CD14-positive monocyte (primary cell): ENCODE results near the gene APOD. TPM values are rescaled to one million over a fixed set of nuclear protein-coding genes. Genes with fewer than 3 reads are reported as not detected.

Experiments used
- DNase-seq, 3 donors: peaks; one replicate each; pipeline ENCODE4 v3.0.0-alpha.2; 2011 to 2022
- H2AFZ ChIP-seq: 2 replicates; pipeline ENCODE4 v1.6.0; 2012; ENCODE audit warnings: mild to moderate bottlenecking, low read depth, low read length, inconsistent platforms; ENCODE audit not compliant: insufficient read depth, poor library complexity, severe bottlenecking
- H3K27ac ChIP-seq, 2 donors: 1 replicate in 1 of 2; 2 replicates in 1 of 2; pipeline ENCODE4 v1.5.1; 2012 to 2013; ENCODE audit warnings: low read length in 2 of 2, control low read depth in 1 of 2, inconsistent platforms in 1 of 2, low read depth in 1 of 2, mild to moderate bottlenecking in 1 of 2
- H3K27me3 ChIP-seq, 2 donors: one replicate each; pipeline versions ENCODE4 v1.6.0 to v1.6.1; 2011 to 2013; ENCODE audit warnings: low read length in 2 of 2; ENCODE audit not compliant: control insufficient read depth in 2 of 2, insufficient read depth in 2 of 2
- H3K36me3 ChIP-seq, 2 donors: replicated peaks in 1 of 2; 1 replicate in 1 of 2; 2 replicates in 1 of 2; pipeline versions ENCODE4 v1.5.1 to v1.6.1; 2012 to 2013; ENCODE audit warnings: low read length in 2 of 2, control low read depth in 1 of 2, inconsistent platforms in 1 of 2, mild to moderate bottlenecking in 1 of 2; ENCODE audit not compliant: insufficient read depth in 2 of 2, control insufficient read depth in 1 of 2
- H3K4me1 ChIP-seq, 2 donors: 1 replicate in 1 of 2; 2 replicates in 1 of 2; pipeline versions ENCODE4 v1.5.1 to v1.6.1; 2012 to 2013; ENCODE audit warnings: low read length in 2 of 2, control low read depth in 1 of 2, inconsistent platforms in 1 of 2, mild to moderate bottlenecking in 1 of 2, moderate library complexity in 1 of 2; ENCODE audit not compliant: insufficient read depth in 2 of 2, control insufficient read depth in 1 of 2
- H3K4me2 ChIP-seq: replicated peaks from 2 replicates; pipeline ENCODE3; 2012; ENCODE audit warnings: low read length, moderate library complexity, mild to moderate bottlenecking; ENCODE audit not compliant: poor library complexity, severe bottlenecking; ENCODE audit errors: extremely low read depth
- H3K4me3 ChIP-seq, 3 experiments: fragments of 200-600 bp in 1 of 3; sonication (generic) in 1 of 3; replicated peaks in 1 of 3; 1 replicate in 2 of 3; 2 replicates in 1 of 3; pipeline ENCODE4 v1.5.1; 2011 to 2013; ENCODE audit warnings: low read length in 3 of 3, mild to moderate bottlenecking in 3 of 3, control low read depth in 2 of 3, low read depth in 2 of 3, inconsistent platforms in 1 of 3, moderate library complexity in 1 of 3
- H3K79me2 ChIP-seq: 2 replicates; pipeline ENCODE4 v1.6.0; 2012; ENCODE audit warnings: mild to moderate bottlenecking, control low read depth, inconsistent platforms, low read length, moderate library complexity; ENCODE audit not compliant: insufficient read depth
- H3K9ac ChIP-seq: 2 replicates; pipeline ENCODE4 v1.6.0; 2017; ENCODE audit warnings: low read length, mild to moderate bottlenecking; ENCODE audit not compliant: insufficient read depth, poor library complexity, severe bottlenecking
- H3K9me3 ChIP-seq, 2 donors: replicated peaks in 1 of 2; 1 replicate in 1 of 2; 2 replicates in 1 of 2; pipeline versions ENCODE4 v1.5.1 to v1.6.1; 2012 to 2013; ENCODE audit warnings: low read length in 2 of 2, control low read depth in 1 of 2; ENCODE audit not compliant: control insufficient read depth in 1 of 2, insufficient read depth in 1 of 2
- H4K20me1 ChIP-seq: 2 replicates; pipeline ENCODE4 v1.6.0; 2012; ENCODE audit warnings: mild to moderate bottlenecking, low read length, control low read depth, moderate library complexity; ENCODE audit not compliant: insufficient read depth
- H3K27ac Mint-ChIP-seq, 7 donors: one replicate each; pipeline ENCODE4 v1.8.0; 2020; ENCODE audit warnings: mild to moderate bottlenecking in 7 of 7, mixed read lengths in 7 of 7, moderate library complexity in 6 of 7, inconsistent platforms in 2 of 7
- H3K27me3 Mint-ChIP-seq, 3 donors: one replicate each; pipeline ENCODE4 v1.8.0; 2021 to 2022; ENCODE audit warnings: low read depth in 3 of 3, mild to moderate bottlenecking in 3 of 3, mixed read lengths in 3 of 3, moderate library complexity in 3 of 3, inconsistent platforms in 1 of 3
- H3K36me3 Mint-ChIP-seq, 2 donors: one replicate each; pipeline ENCODE4 v1.8.0; 2020; ENCODE audit warnings: mixed read lengths in 2 of 2, inconsistent platforms in 1 of 2, mild to moderate bottlenecking in 1 of 2
- H3K4me1 Mint-ChIP-seq: one replicate; pipeline ENCODE4 v1.8.0; 2020; ENCODE audit warnings: mild to moderate bottlenecking, mixed read lengths
- H3K4me3 Mint-ChIP-seq, 2 donors: one replicate each; pipeline ENCODE4 v1.8.0; 2020; ENCODE audit warnings: mild to moderate bottlenecking in 2 of 2, mixed read lengths in 2 of 2, moderate library complexity in 1 of 2
- H3K9me3 Mint-ChIP-seq, 7 donors: one replicate each; pipeline ENCODE4 v1.8.0; 2020 to 2022; ENCODE audit warnings: mixed read lengths in 7 of 7, mild to moderate bottlenecking in 6 of 7, moderate library complexity in 6 of 7, inconsistent platforms in 2 of 7
- CTCF ChIP-seq: fragments of 200-600 bp; IDR thresholded peaks from one replicate; pipeline ENCODE4 v1.8.0; 2022; ENCODE audit warnings: antibody characterized with exemption, mild to moderate bottlenecking
- WGBS: methylation state at CpG from one replicate; pipeline ENCODE4 v1.1.5; 2013; ENCODE audit warnings: missing lambda C conversion rate; ENCODE audit not compliant: insufficient coverage; 5-methylcytosine and 5-hydroxymethylcytosine counted together
- intact Hi-C, 2 donors: fragments of 100-400 bp; cut with micrococcal nuclease; formaldehyde crosslinking; loops; one replicate each; pipeline versions ENCODE4 v1.15.0 to v1.15.1; 2023
- polyA plus RNA-seq, 3 donors: library from polyadenylated mRNA; depleted of rRNA in 1 of 3; unstranded in 2 of 3; stranded (reverse) in 1 of 3; fragments of 300-500 nt in 2 of 3; fragments of >200 nt in 1 of 3; fragmentation: Illumina TruSeq in 2 of 3; gene quantifications; 1 replicate in 2 of 3; 2 replicates in 1 of 3; pipeline ENCODE4 v1.2.3, GENCODE V29; 2012 to 2021

APOD gene
- polyA plus RNA-seq, 3 donors, result not detected

GRCh38 chr3:195540027-195540426 lies 43.7 kb downstream of the APOD start:
- H3K4me3 Mint-ChIP-seq, result no peak overlapping the region

DNA sequence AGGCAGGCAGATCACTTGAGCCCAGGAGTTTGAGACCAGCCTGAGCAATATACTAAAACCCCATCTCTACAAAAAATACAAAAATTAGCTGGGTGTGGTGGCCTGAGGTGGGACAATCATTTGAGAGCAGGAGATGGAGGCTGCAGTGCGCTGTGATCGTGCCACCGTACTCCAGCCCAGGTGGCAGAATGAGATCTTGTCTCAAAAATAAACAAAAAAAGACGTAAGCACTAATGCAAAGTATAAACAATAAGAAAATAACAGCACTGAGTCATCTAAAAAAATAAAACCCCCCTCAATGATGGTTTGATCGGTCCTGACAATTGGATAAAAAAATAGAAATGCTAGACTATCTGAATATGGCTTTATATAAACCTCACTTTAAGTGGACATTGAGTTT lies 44.3 kb downstream of the APOD start:
- H3K9me3 ChIP-seq, result no peaks in the 10 kb centered on the region
- H3K36me3 ChIP-seq, result peaks cover 0 to 9% of the 10 kb centered on the region in 2 donors
- Mint-ChIP-seq H3K27ac (peak overlapping the region in 1 of 7 donors; percentile 64), H3K4me3 (peak overlapping the region in 1 of 2 donors; percentile 16), H3K36me3 (peaks cover 6 to 19% of the 10 kb centered on the region in 2 donors), H3K9me3 (peaks cover 0 to 2% (median 0%) of the 10 kb centered on the region in 7 donors), H3K27me3 (peaks cover 12 to 15% (median 12%) of the 10 kb centered on the region in 3 donors), H3K4me1 (peaks cover 51% of the 10 kb centered on the region)
- no peak overlapping the region for H2AFZ ChIP-seq
- DNase-seq, result no peak
- TF ChIP-seq CTCF, result no peak
- no CpG with 5 or more reads among the region's 5 CpGs for WGBS
- H4K20me1 ChIP-seq, result peaks cover 89% of the 10 kb centered on the region
- H3K79me2 ChIP-seq, result peaks cover 87% of the 10 kb centered on the region
- no peak overlapping the region for H3K27ac ChIP-seq
- H3K4me2 ChIP-seq, result no peak overlapping the region
- intact Hi-C loops, result no loop called here
- H3K27me3 ChIP-seq, result peaks cover 4 to 10% of the 10 kb centered on the region in 2 donors
- H3K9ac ChIP-seq, result no peak overlapping the region
- H3K4me3 ChIP-seq, result no peak overlapping the region
- peaks cover 27 to 33% of the 10 kb centered on the region in 2 donors for H3K4me1 ChIP-seq

More at GRCh38 chr3:195540027-195540426, 43.7 kb downstream of the APOD start:
- Histone ChIP-seq H2AFZ (no peak overlapping the region), H3K79me2 (peaks cover 82% of the 10 kb centered on the region), H3K9me3 (no peaks in the 10 kb centered on the region), H3K36me3 (peaks cover 0 to 3% of the 10 kb centered on the region in 2 donors), H3K4me3 (no peak overlapping the region), H4K20me1 (peaks cover 84% of the 10 kb centered on the region), H3K27ac (no peak overlapping the region), H3K27me3 (peaks cover 8 to 15% of the 10 kb centered on the region in 2 donors), H3K9ac (no peak overlapping the region), H3K4me1 (peaks cover 27 to 33% of the 10 kb centered on the region in 2 donors), H3K4me2 (no peak overlapping the region)
- TF ChIP-seq CTCF, result no peak
- Mint-ChIP-seq H3K9me3 (peaks cover 0 to 2% (median 0%) of the 10 kb centered on the region in 7 donors), H3K27ac (peak overlapping the region in 1 of 7 donors; percentile 14), H3K4me1 (peaks cover 50% of the 10 kb centered on the region), H3K36me3 (peaks cover 4 to 16% of the 10 kb centered on the region in 2 donors), H3K27me3 (peaks cover 12 to 17% (median 17%) of the 10 kb centered on the region in 3 donors)
- DNase-seq, result no peak
- WGBS, result 98% methylated on average over 6 of the region's 8 CpGs
- intact Hi-C loops, result loop anchor here (5.0 to 10.0 kb wide), 3 partner anchors 98 to 365 kb away; partner anchors contain the start of genes ACAP2 (in 1 of the 2), TNK2 (in 1 of the 2) and XXYLT1 (in 1 of the 2)
